Measurements from ENCODE around the gene CLEC2A.

CLEC2A gene

GRCh38 chr12:9931245-9931644 lies 925 bp downstream of the CLEC2A start:
- no peak for DNase-seq

- DNase-seq, result no peak
Observed at GRCh38 chr12:9928607-9929006, 3.6 kb downstream of the CLEC2A start.

- no peak for DNase-seq
Observed at GRCh38 chr12:9926876-9927275, 5.3 kb downstream of the CLEC2A start.

- DNase-seq, result peak; percentile 20
Observed at GRCh38 chr12:9925705-9926393, 6.3 kb downstream of the CLEC2A start.

- DNase-seq, result no peak
Observed at GRCh38 chr12:9922429-9922828, 9.7 kb downstream of the CLEC2A start.

- DNase-seq, result no peak
Observed at GRCh38 chr12:9920451-9920850, 11.7 kb downstream of the CLEC2A start.

- DNase-seq, result no peak
Observed at GRCh38 chr12:9919443-9919842, 12.7 kb downstream of the CLEC2A start.

- DNase-seq, result no peak
Observed at GRCh38 chr12:9911708-9912107, 20.5 kb downstream of the CLEC2A start.

GRCh38 chr12:9910716-9911421 lies 21.3 kb downstream of the CLEC2A start:
- DNase-seq, result peak; percentile 2

GRCh38 chr12:9909724-9910123 lies 22.4 kb downstream of the CLEC2A start:
- DNase-seq, result no peak

- no peak for DNase-seq
Observed at GRCh38 chr12:9908350-9908749, 23.8 kb downstream of the CLEC2A start.

GRCh38 chr12:9907769-9908168 lies 24.4 kb downstream of the CLEC2A start:
- DNase-seq, result no peak

GRCh38 chr12:9906873-9907272 lies 25.3 kb downstream of the CLEC2A start:
- no peak for DNase-seq

- DNase-seq, result no peak
Observed at GRCh38 chr12:9902539-9903228, 29.5 kb downstream of the CLEC2A start.

- DNase-seq, result no peak
Observed at GRCh38 chr12:9900930-9901329, 31.2 kb downstream of the CLEC2A start.

- no peak for DNase-seq
Observed at GRCh38 chr12:9899209-9899608, 33.0 kb downstream of the CLEC2A start.

- no peak for DNase-seq
Observed at GRCh38 chr12:9897535-9897934, 34.6 kb downstream of the CLEC2A start.

GRCh38 chr12:9895215-9895971 lies 36.8 kb downstream of the CLEC2A start:
- no peak for DNase-seq

GRCh38 chr12:9888665-9889273 lies 43.4 kb downstream of the CLEC2A start:
- no peak for DNase-seq

GRCh38 chr12:9883175-9883574 lies 49.0 kb downstream of the CLEC2A start:
- no peak for DNase-seq

GRCh38 chr12:9881988-9882387 lies 50.2 kb downstream of the CLEC2A start:
- no peak for DNase-seq

GRCh38 chr12:9881246-9881645 lies 50.9 kb downstream of the CLEC2A start, which contains the start of gene KLRF2:
Gene KLRF2 (plus strand): TSS chr12:9881489. CDS start chr12:9881596, 107 bp downstream.
- DNase-seq, result no peak
